KOPT-K1 (cell line): Measurements from ENCODE around the gene RIPOR3.
"Not testable (repeated sequence)": the region's sequence is repeated elsewhere in the genome, so short reads cannot be mapped to it uniquely, and the experiment has no call there.

Experiments used
- H3K27ac ChIP-seq: fragments of 200-600 bp; sonication (generic); 2 replicates; pipeline ENCODE4 v1.5.1; 2016; ENCODE audit warnings: antibody characterized with exemption, mild to moderate bottlenecking, low read depth, low read length; ENCODE audit not compliant: poor library complexity, severe bottlenecking
- H3K36me3 ChIP-seq: fragments of 200-600 bp; sonication (generic); 2 replicates; pipeline ENCODE4 v1.5.1; 2017; ENCODE audit warnings: antibody characterized with exemption, mild to moderate bottlenecking, low read length, moderate library complexity; ENCODE audit not compliant: insufficient read depth
- H3K9me3 ChIP-seq: fragments of 200-600 bp; sonication (generic); 2 replicates; pipeline ENCODE4 v1.5.1; 2017; ENCODE audit warnings: antibody characterized with exemption, low read length, mild to moderate bottlenecking; ENCODE audit not compliant: insufficient read depth, poor library complexity, severe bottlenecking

Gene RIPOR3

DNA sequence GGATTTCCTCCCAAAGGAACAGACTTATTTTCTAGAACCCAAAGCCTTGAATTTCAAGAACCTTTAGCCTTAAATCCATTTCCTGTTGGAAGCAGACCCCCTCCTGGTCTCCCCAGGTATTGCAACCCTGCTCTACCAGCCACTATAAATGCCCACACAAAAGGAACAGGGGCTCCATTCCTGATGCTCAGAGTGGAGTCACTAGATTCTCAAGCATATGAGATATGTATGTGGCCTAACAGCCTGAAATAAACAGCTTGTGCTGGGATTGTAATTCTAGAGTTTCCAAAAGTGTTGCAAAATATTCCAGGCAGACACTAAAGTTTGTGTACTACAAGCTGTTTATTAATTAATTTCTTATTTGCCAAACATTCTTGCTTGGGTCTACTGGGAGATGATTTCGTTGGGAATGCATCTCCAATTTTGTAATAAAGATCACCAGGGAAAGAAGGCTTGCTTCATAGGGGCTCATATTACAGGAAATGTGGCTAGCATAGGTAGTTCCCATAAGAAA lies 44.8 kb downstream of the RIPOR3 start:
- Histone ChIP-seq H3K36me3 (no peaks in the 10 kb centered on the region), H3K27ac (no peak overlapping the region), H3K9me3 (peaks cover 13% of the 10 kb centered on the region)

DNA sequence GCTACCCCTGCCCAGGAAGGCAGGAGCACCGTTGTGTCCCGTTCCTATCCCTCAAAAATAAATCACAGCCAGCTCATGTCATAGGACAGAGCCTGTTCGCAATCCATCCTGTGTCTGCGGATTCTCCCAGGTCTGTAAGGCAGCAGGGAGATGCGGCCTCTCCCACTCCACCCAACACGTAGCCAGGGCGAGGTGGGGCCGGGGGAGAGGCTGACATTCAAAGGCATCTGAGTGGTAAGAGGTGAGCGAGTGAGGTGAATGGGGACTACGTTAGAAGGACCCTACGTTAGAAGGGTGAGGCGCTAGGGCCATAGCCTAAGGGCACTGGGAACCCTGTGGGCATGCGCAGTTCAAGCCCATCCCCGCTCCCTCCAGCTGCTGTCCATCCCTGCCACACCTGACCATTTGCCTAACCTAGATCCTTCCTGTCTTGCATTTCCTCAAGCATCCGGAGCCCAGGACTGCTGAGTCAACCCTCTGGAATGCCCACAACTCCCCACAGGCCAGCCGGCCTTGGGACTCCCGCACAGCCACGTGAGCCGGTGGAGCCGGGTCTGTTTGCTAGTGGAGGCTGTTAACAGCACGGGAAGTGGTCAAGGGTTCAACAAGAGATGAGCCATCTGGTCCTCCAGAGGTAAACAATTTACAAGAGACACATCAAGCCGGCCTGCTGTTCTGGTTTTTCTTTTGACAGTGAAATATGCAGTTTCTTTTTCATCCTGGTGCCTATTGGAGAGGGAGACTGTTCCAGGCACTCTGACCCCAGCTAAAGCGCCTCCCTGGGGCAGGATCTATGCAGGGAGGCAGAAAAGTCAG lies 45.9 kb downstream of the RIPOR3 start:
- H3K36me3 ChIP-seq, result no peaks in the 10 kb centered on the region
- H3K27ac ChIP-seq, result no peak overlapping the region
- peaks cover 13% of the 10 kb centered on the region for H3K9me3 ChIP-seq

DNA sequence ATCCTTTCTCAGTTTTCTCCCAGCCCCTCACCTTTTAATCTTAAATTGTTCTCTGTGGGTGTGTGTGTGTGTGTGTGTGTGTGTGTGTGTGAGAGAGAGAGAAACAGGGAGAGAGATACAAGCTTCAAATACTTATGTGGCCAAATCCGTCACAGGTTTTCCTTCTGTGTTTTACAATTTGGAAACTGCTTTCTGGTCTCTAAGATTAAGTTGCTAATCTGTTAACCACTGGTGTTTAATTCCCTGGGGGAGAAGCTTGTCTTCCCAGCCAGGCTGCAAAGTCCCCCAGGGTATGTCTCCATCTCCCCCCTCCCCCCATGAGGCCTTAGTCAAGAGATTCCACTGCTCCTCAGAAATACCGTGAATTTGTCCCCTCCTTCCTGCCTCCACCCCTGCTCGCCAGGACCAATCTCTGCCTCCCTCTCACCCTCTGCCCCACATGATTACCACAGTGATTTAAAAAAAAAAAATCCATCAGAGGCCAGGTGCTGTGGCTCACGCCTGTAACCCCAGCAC lies 49.0 kb downstream of the RIPOR3 start:
- no peaks in the 10 kb centered on the region for H3K36me3 ChIP-seq
- H3K27ac ChIP-seq, result no peak overlapping the region
- H3K9me3 ChIP-seq, result peaks cover 13% of the 10 kb centered on the region

DNA sequence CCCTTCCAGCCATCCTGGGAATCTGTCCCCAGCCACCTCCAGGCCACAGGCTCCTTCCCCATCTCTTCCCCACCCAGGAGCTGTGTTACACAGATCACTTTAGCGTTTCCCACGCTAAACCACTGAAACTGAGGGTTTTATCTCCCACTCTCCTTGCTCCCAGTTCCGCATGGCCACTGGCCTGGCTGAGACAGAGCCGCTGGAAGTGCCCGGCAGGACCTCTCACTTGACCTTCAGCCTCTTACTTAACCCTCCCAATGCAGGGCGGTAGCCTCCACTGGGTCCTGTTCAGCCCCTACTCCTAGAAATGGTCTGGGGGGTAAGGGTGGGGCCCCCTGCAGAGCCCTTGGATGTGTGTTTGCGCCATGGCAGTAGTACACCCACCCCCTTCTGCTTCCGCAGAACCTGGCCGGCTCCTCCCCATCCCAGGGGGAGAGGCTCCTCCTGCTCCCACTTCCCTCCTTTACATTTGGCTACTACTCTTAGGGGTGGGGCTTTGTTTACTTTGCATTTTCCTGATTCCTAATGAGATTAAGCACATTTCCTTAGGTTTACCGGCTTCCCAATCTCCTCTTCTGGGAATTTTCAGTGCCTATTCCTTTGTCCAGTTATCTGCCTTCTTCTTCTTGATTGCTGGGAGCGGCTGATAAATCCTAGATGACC lies 49.6 kb downstream of the RIPOR3 start:
- not testable (repeated sequence) for H3K27ac ChIP-seq, H3K9me3 ChIP-seq, H3K36me3 ChIP-seq

DNA sequence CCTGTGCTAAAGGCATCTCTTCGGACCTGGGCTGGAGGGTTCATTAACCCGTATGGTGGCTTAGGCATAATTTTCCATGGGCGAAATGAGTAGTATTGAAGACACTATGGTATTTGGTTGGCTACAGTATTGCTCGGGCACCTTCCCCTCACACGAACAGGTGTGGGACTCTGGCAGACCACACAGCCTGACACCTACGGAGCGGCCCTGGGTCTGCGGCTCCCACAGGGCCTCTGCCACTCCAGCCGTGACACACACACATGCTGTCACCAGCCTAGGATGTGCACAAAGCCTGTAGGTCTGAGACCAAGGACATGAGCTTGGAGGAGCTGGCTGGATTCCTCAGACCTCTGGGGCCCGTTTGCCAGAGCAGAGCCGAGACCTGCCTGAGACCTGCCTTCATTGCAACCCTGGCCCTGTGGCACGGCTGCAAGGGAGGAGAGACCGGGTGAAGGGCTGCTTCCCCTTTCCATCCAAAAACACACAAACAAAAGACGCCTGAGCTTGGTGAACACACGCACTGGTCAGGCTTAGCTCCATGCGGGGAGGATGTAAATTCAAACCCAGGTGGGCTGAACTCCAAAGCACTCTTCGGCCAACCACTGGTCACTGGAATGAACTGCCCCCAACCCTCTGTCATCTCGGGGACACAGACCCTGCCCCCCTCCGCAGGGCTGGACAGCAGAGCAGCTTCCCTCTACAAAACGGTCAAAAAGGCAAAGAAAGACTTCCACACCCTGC lies 51.2 kb downstream of the RIPOR3 start:
- not testable (repeated sequence) for H3K36me3 ChIP-seq, H3K9me3 ChIP-seq, H3K27ac ChIP-seq

DNA sequence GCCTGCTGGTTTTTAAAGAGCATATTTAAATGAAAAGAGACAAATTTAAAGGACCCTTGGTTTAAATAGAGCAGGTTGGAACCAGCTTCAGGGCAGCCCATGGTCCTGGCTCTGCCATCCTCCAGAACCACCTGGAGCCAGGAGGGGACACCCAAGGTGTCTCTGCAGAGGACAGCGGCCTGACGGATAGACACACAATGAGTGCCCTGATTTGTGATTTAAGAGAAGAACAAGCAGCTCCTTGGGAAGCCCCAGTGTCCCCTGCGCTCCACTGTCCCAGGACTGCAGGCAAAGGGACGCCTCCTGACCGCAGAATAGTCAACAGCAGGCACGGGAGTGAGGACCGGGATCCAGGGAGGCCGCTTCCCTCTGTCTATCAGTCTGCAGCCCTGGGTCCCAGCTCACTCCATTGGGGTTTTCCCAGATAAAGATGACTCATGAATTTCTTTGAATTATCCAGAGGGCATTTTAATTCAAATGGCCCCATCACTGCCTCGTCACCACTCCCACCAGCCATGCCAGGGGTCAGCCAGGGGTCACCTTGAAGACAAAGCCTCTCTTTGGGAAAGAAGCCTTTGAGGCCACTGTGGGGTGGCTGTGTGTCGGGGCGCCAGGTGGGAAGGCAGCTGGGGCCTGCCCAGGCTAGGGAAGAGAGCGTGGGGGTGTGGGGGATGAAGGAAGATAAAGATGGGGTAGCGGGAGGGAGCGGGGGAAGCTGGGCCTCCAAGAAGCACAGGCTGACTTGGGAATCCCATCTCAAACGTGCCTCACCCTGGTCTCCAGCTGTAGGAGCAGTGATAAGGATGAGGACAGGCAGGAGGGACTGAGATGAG lies 53.1 kb downstream of the RIPOR3 start:
- H3K9me3 ChIP-seq, H3K27ac ChIP-seq, H3K36me3 ChIP-seq: not testable (repeated sequence)

DNA sequence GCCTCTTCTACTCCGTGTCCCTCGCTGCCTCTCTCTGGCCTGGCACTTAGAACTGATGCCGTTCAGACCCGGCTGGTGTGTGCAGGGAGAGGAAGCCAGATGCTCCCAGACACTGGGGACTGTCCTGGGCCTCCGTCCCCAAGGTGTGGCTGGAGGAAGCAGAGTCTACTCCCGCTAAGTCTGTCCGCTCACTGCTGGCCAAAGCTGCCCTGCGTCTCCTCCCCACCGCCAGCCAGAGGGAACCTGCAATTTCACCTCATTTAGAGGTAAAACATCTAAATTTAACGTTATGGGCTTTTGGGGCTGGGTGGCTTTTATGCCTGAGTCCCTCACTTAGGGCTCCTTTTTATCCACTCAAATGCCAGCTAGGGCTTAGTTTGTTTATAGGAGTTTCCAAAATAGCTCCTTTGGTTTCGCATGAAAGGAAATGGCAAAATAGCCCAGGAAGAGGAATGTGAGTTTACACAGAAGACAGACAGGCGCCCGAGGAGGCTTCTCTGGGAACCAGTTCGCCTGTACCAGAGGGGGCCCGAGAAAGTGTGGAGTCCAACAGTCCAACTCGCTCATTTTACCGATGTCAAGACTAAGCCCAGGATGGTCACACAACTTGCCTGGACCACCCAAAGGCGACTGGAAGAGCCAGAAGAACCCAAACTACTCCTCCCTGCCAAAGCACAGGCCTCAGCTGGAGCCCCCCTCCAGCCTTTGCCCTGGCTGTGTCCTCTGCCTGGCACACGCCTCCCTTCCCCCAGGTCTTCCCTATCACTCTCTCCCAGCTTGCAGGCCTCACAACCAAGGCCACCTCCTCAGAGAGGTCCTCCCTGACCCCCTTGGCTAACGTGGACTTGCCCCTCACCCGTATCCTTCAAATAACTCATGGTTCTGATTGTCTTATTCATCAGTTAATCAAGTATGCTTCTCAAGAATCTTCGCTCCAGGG lies 54.5 kb downstream of the RIPOR3 start:
- H3K36me3 ChIP-seq, result no peaks in the 10 kb centered on the region
- H3K27ac ChIP-seq, result no peak overlapping the region
- no peaks in the 10 kb centered on the region for H3K9me3 ChIP-seq

DNA sequence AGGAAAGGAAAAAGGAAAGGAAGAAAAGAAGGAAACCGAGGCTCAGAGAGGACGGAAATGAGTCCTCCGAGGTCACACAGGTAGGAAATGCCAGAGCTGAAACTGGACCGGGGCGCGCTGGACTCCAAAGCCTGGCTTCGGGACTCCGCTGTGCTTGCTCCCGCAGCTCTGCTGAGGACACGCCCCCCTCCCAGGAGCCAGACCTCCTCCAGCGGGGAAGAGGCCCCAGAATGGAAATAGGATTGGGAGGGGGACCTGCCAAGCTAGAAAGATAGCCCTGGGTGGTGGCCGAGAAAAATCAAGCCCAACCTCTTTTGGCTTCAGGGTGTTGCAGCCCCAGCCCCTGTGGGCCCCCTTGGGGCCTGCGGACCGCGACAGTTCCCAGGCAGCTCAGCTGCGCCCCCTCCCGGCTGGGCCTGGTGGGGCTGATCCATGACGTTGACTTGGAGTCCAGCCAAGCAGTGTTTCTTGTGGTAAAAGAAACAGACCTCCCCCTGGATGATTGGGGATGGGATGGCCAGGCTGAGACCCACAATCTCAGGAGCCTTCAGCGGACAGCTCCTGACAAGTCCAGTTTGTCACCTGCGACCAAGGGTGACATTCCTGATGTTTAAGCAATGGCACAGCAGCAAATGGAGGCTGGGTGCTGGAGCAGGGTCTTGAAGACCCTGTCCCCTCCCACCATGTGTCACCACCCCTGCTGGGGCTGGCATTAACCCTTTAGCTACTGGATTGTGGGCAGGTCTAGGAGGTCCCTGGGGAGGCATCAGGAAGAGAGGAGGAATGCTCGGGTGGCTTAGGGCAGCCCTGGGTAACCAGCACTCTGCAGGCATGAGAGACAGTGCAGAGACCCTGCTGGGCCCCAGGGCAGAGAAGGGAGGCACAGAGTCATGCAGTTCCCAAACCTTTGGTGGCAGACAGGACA lies 55.4 kb downstream of the RIPOR3 start:
- Histone ChIP-seq H3K9me3 (no peaks in the 10 kb centered on the region), H3K36me3 (no peaks in the 10 kb centered on the region), H3K27ac (no peak overlapping the region)

DNA sequence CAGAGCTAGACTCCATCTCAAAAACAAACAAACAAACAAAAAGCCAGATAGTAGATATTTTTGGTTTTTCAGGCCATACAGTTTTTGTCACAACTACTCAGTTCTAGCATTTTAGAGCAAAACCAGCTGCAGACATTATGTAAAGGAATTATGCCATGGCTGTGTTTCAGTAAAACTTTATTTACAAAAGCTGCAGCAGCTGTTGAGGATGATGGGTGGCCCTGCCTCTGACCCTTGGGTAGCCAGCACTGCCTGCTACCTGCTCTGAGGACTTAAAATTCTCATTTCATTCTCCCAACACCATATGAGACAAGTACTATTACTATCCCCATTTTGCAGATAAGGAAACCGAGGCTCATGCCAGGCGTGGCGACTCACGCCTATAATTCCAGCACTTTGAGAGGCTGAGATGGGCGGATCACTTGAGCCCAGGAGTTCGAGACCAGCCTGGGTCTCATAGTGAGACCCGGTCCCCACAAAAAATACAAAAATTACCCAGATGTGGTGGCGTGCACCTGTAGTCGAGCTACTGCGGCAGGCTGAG lies 56.3 kb downstream of the RIPOR3 start:
- no peak overlapping the region for H3K27ac ChIP-seq

DNA sequence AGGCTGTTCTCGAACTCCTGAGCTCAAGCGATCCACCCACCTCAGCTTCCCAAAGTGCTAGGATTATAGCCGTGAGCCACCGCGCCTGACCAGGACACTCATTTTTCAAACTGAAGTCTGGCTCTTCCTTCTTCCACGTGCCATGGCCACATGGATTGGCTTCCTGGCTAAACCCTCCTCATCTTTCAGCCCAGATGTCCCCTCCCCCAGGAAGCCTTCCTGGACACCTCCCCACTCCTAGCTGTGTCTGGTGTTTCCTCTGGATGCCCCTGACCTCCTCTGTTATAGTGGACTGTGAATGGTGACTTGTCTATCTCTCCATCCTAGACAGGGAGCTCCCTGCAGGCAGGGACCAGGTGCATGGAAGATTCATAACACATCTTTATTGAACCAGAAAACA lies 57.2 kb downstream of the RIPOR3 start:
- Histone ChIP-seq H3K9me3 (no peaks in the 10 kb centered on the region), H3K36me3 (no peaks in the 10 kb centered on the region), H3K27ac (no peak overlapping the region)

More for the DNA sequence above, 56.3 kb downstream of the RIPOR3 start:
- no peaks in the 10 kb centered on the region for H3K36me3 ChIP-seq
- no peaks in the 10 kb centered on the region for H3K9me3 ChIP-seq

DNA sequence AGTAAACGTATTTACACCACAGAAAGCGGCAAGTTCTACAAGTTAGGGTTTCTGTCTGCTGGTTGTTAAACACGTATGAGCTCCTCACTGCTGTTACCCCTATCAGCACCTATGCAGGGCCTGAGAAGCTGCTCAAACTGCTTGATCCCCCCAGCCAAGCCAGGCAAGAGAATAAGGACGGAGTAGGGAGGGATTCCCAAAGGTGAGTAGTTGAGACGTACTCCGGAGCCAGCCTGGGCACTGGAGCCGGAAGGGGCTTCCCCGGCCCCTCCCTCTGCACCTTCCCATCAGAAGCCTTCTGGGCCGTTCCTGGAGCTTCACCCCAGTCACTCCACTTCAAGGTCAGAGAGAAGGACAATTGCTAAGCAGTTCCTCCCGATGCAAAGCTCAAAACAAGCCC lies 58.0 kb downstream of the RIPOR3 start:
- Histone ChIP-seq H3K36me3 (no peaks in the 10 kb centered on the region), H3K9me3 (no peaks in the 10 kb centered on the region), H3K27ac (no peak overlapping the region)

DNA sequence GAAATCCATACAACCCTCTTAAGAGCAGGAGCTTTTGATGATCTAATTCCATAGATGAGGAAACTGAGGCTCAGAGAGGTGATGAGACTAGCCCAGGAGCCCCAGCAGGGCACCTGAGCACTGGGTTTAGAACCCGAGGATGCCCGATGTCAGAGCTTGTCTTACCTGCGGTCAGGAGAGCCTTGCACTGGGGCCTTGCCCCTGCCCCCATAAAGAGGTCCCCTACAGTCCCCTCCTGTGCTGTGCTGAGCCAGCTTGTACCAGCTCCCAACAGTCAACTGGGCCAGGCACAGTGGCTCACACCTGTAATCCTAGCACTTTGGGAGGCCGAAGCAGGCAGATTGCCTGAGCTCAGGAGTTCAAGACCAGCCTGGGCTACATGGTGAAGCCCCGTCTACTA lies 58.6 kb downstream of the RIPOR3 start:
- no peak overlapping the region for H3K27ac ChIP-seq
- H3K36me3 ChIP-seq, result no peaks in the 10 kb centered on the region
- no peaks in the 10 kb centered on the region for H3K9me3 ChIP-seq

DNA sequence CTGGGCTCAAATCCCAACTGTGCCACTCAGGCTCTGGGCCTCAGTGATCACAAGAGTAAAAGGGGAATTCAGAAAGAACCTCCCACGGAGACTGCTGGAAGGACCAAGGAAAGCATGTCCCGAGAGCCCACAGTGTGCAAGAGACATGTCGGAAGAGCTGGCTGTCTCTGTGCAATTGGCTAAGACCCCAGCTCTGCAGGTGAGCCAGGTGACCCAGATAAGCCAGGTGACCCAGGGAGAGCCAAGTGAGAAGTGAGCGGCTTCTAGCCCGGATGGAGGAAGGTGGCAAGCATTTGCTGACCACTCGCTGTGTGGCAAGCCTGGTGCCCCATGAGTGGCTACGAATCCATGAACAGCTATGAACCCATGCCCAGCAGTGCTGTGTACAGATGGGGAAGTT lies 59.1 kb downstream of the RIPOR3 start:
- Histone ChIP-seq H3K36me3 (no peaks in the 10 kb centered on the region), H3K27ac (no peak overlapping the region), H3K9me3 (no peaks in the 10 kb centered on the region)
